SK-N-SH (cell line): Measurements from ENCODE around the gene BEND5. TPM values are rescaled to one million over a fixed set of nuclear protein-coding genes. Genes with fewer than 3 reads are reported as not detected.

Experiments used
- CTCF ChIA-PET: fragments of 300-600, 350-600 bp; formaldehyde crosslinking; extraction: SDS; loops from one replicate; lab custom pipeline; 2021; lab: Yijun Ruan, JAX
- POLR2A ChIA-PET: fragments of 350-600 bp; sonication (Branson Sonifier 250); formaldehyde crosslinking; extraction: SDS; loops from one replicate; lab custom pipeline; 2020; ENCODE audit warnings: antibody characterized with exemption, inconsistent platforms; lab: Yijun Ruan, JAX
- DNase-seq: peaks from one replicate; pipeline ENCODE4 v3.0.0; 2012
- H2AFZ ChIP-seq: fragments of 200-600 bp; sonication (generic); 2 replicates; pipeline ENCODE4 v1.8.1; 2016; ENCODE audit warnings: antibody characterized with exemption, mild to moderate bottlenecking, low read depth
- H3F3A ChIP-seq: fragments of 200-600 bp; sonication (generic); replicated peaks from 2 replicates; pipeline ENCODE3; 2016; ENCODE audit warnings: antibody characterized with exemption, mild to moderate bottlenecking; ENCODE audit not compliant: insufficient read depth
- H3K27ac ChIP-seq, 2 experiments: fragments of 200-500 bp in 1 of 2; fragments of 200-600 bp in 1 of 2; sonication (Bioruptor generic) in 1 of 2; sonication (generic), shearing (Covaris generic) in 1 of 2; 2 replicates each; pipeline versions ENCODE4 v1.5.1 to v1.6.1; 2014 to 2016; ENCODE audit warnings: low read depth in 2 of 2, inconsistent platforms in 1 of 2, low read length in 1 of 2, mild to moderate bottlenecking in 1 of 2, mixed read lengths in 1 of 2
- H3K27me3 ChIP-seq: fragments of 200-600 bp; sonication (generic), shearing (Covaris generic); 2 replicates; pipeline ENCODE4 v1.6.1; 2016; ENCODE audit warnings: mixed run types; ENCODE audit not compliant: insufficient read depth
- H3K36me3 ChIP-seq, 2 experiments: fragments of 200-500 bp in 1 of 2; fragments of 200-600 bp in 1 of 2; sonication (Bioruptor generic) in 1 of 2; sonication (generic) in 1 of 2; replicated peaks in 1 of 2; 2 replicates each; pipeline versions ENCODE3 to v1.5.1; 2014 to 2016; ENCODE audit warnings: low read length in 1 of 2, mild to moderate bottlenecking in 1 of 2; ENCODE audit not compliant: insufficient read depth in 2 of 2, control insufficient read depth in 1 of 2
- H3K4me1 ChIP-seq, 2 experiments: fragments of 200-500 bp in 1 of 2; fragments of 200-600 bp in 1 of 2; sonication (Bioruptor generic) in 1 of 2; sonication (generic), shearing (Covaris generic) in 1 of 2; 2 replicates each; pipeline versions ENCODE4 v1.5.1 to v1.6.1; 2014 to 2016; ENCODE audit warnings: low read depth in 1 of 2, low read length in 1 of 2, mixed run types in 1 of 2; ENCODE audit not compliant: insufficient read depth in 2 of 2, control insufficient read depth in 1 of 2
- H3K4me2 ChIP-seq: fragments of 200-600 bp; sonication (generic), shearing (Covaris generic); 2 replicates; pipeline ENCODE4 v1.6.1; 2017; ENCODE audit warnings: mixed run types
- H3K4me3 ChIP-seq, 2 experiments: fragments of 200-500 bp in 1 of 2; fragments of 200-600 bp in 1 of 2; sonication (Bioruptor generic) in 1 of 2; sonication (generic), shearing (Covaris generic) in 1 of 2; 2 replicates each; pipeline versions ENCODE4 v1.5.1 to v1.8.1; 2014 to 2016; ENCODE audit warnings: low read depth in 2 of 2, inconsistent platforms in 1 of 2, low read length in 1 of 2, mild to moderate bottlenecking in 1 of 2, mixed read lengths in 1 of 2, moderate library complexity in 1 of 2
- H3K79me2 ChIP-seq: fragments of 200-600 bp; sonication (generic); 2 replicates; pipeline ENCODE4 v1.8.1; 2017; ENCODE audit warnings: mild to moderate bottlenecking; ENCODE audit not compliant: insufficient read depth
- H3K9ac ChIP-seq: fragments of 200-600 bp; sonication (generic); 2 replicates; pipeline ENCODE4 v1.6.1; 2017; ENCODE audit warnings: mixed run types
- H3K9me2 ChIP-seq: fragments of 200-600 bp; sonication (generic); 2 replicates; pipeline ENCODE4 v1.6.1; 2017; ENCODE audit warnings: mixed run types
- H3K9me3 ChIP-seq: fragments of 200-600 bp; sonication (generic); 2 replicates; pipeline ENCODE4 v1.6.1; 2017; ENCODE audit warnings: mixed run types, mild to moderate bottlenecking, moderate library complexity
- H4K20me1 ChIP-seq: fragments of 200-600 bp; sonication (generic); 2 replicates; pipeline ENCODE4 v1.6.1; 2017; ENCODE audit warnings: mild to moderate bottlenecking, mixed run types; ENCODE audit not compliant: insufficient read depth
- ELF1 ChIP-seq: IDR thresholded peaks from 2 replicates; pipeline ENCODE4 v1.4.0; 2012
- EP300 ChIP-seq, 2 experiments: IDR thresholded peaks; 2 replicates each; pipeline versions ENCODE4 v1.4.0 to v1.6.1; 2012; ENCODE audit warnings: borderline replicate concordance in 1 of 2, low read depth in 1 of 2, low read length in 1 of 2
- FOSL2 ChIP-seq: IDR thresholded peaks from 2 replicates; pipeline ENCODE4 v1.4.0; 2012; ENCODE audit warnings: low read depth, mild to moderate bottlenecking, moderate library complexity, borderline replicate concordance
- FOXJ3 ChIP-seq: sonication (generic); formaldehyde crosslinking; IDR thresholded peaks from 2 replicates; pipeline ENCODE4 v1.5.1; 2020; ENCODE audit warnings: mild to moderate bottlenecking, missing genetic modification reagents
- IRF3 ChIP-seq: fragments of 150-350 bp; IDR thresholded peaks from 2 replicates; pipeline ENCODE4 v1.6.1; 2016; ENCODE audit warnings: mild to moderate bottlenecking, low read depth, low read length
- JUND ChIP-seq: IDR thresholded peaks from 2 replicates; pipeline ENCODE4 v1.4.0; 2012
- MEF2A ChIP-seq: IDR thresholded peaks from 2 replicates; pipeline ENCODE4 v1.4.0; 2012; ENCODE audit warnings: low read depth, borderline replicate concordance
- NFIC ChIP-seq: IDR thresholded peaks from 2 replicates; pipeline ENCODE4 v1.4.0; 2012; ENCODE audit warnings: borderline replicate concordance
- RAD21 ChIP-seq: IDR thresholded peaks from 2 replicates; pipeline ENCODE4 v1.6.1; 2012; ENCODE audit warnings: mild to moderate bottlenecking, low read length
- SMC3 ChIP-seq: IDR thresholded peaks from 2 replicates; pipeline ENCODE4 v1.6.1; 2012; ENCODE audit warnings: low read depth, low read length, improper control_type of control experiment
- TAF1 ChIP-seq: IDR thresholded peaks from 2 replicates; pipeline ENCODE4 v1.6.1; 2012; ENCODE audit warnings: low read depth, mild to moderate bottlenecking, low read length, moderate library complexity, borderline replicate concordance
- YY1 ChIP-seq: IDR thresholded peaks from 2 replicates; pipeline ENCODE4 v1.4.0; 2012; ENCODE audit warnings: low read depth, mild to moderate bottlenecking
- WGBS: methylation state at CpG from one replicate; pipeline ENCODE4 v1.1.6; 2017; ENCODE audit warnings: low lambda C conversion rate; 5-methylcytosine and 5-hydroxymethylcytosine counted together
- polyA plus RNA-seq, 3 experiments: library from polyadenylated mRNA; depleted of rRNA; stranded (reverse); fragments of >200 nt; gene quantifications; 2 replicates each; pipeline ENCODE4 v1.2.3, GENCODE V29; 2012
- TF ChIP-seq, protein P1 (sequence below): IDR thresholded peaks from 2 replicates; pipeline ENCODE4 v1.4.0; 2012; ENCODE audit warnings: low read depth, borderline replicate concordance
- TF ChIP-seq, protein P2 (sequence below): fragments of 150-350 bp; IDR thresholded peaks from 2 replicates; pipeline ENCODE4 v1.6.1; 2017; ENCODE audit warnings: antibody characterized with exemption, low read length, low read depth, borderline replicate concordance
- TF ChIP-seq, protein P3 (sequence below): fragments of 200-600 bp; sonication (generic); IDR thresholded peaks from 2 replicates; pipeline ENCODE4 v1.6.1; 2017; ENCODE audit warnings: antibody characterized with exemption, mild to moderate bottlenecking, moderate library complexity
- TF ChIP-seq, protein P4 (sequence below): IDR thresholded peaks from 2 replicates; pipeline ENCODE4 v1.4.0; 2012; ENCODE audit warnings: low read depth
- TF ChIP-seq, protein P5 (sequence below): IDR thresholded peaks from 2 replicates; pipeline ENCODE4 v1.6.1; 2012; ENCODE audit warnings: mild to moderate bottlenecking, low read depth, low read length, moderate library complexity

Gene BEND5
- polyA plus RNA-seq, 1 of the 3 experiments (the other 2 are of a cell fraction): 5.6 TPM

- ChIA-PET CTCF (interaction anchor here (1.0 kb wide), 1 partner anchor 11 kb away, joined by 3 read pairs; no protein-coding TSS in a partner anchor), POLR2A (no interaction called here)
- H3K9ac ChIP-seq: no peak overlapping the region
- no peaks in the 10 kb centered on the region for H4K20me1 ChIP-seq
- no peak overlapping the region for H3K4me2 ChIP-seq
- H3F3A ChIP-seq: no peaks in the 10 kb centered on the region
- H3K4me3 ChIP-seq: no peak overlapping the region
- no peaks in the 10 kb centered on the region for H3K4me1 ChIP-seq
- H3K79me2 ChIP-seq: no peaks in the 10 kb centered on the region
- TF ChIP-seq RAD21 (no peak), FOSL2 (no peak), SMC3 (no peak), FOXJ3 (no peak), ELF1 (no peak), EP300 (IDR thresholded peaks at IDR 0.05; ENCODE audit: borderline replicate concordance in 1 of 2, low read depth in 1 of 2, low read length in 1 of 2) (no peak), NFIC (no peak), MEF2A (no peak), YY1 (no peak), IRF3 (no peak), JUND (no peak), TAF1 (no peak)
- TF ChIP-seq, protein P1, sequence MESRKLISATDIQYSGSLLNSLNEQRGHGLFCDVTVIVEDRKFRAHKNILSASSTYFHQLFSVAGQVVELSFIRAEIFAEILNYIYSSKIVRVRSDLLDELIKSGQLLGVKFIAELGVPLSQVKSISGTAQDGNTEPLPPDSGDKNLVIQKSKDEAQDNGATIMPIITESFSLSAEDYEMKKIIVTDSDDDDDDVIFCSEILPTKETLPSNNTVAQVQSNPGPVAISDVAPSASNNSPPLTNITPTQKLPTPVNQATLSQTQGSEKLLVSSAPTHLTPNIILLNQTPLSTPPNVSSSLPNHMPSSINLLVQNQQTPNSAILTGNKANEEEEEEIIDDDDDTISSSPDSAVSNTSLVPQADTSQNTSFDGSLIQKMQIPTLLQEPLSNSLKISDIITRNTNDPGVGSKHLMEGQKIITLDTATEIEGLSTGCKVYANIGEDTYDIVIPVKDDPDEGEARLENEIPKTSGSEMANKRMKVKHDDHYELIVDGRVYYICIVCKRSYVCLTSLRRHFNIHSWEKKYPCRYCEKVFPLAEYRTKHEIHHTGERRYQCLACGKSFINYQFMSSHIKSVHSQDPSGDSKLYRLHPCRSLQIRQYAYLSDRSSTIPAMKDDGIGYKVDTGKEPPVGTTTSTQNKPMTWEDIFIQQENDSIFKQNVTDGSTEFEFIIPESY: no peak
- TF ChIP-seq, protein P2, sequence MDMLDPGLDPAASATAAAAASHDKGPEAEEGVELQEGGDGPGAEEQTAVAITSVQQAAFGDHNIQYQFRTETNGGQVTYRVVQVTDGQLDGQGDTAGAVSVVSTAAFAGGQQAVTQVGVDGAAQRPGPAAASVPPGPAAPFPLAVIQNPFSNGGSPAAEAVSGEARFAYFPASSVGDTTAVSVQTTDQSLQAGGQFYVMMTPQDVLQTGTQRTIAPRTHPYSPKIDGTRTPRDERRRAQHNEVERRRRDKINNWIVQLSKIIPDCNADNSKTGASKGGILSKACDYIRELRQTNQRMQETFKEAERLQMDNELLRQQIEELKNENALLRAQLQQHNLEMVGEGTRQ: no peak
- TF ChIP-seq, protein P3, sequence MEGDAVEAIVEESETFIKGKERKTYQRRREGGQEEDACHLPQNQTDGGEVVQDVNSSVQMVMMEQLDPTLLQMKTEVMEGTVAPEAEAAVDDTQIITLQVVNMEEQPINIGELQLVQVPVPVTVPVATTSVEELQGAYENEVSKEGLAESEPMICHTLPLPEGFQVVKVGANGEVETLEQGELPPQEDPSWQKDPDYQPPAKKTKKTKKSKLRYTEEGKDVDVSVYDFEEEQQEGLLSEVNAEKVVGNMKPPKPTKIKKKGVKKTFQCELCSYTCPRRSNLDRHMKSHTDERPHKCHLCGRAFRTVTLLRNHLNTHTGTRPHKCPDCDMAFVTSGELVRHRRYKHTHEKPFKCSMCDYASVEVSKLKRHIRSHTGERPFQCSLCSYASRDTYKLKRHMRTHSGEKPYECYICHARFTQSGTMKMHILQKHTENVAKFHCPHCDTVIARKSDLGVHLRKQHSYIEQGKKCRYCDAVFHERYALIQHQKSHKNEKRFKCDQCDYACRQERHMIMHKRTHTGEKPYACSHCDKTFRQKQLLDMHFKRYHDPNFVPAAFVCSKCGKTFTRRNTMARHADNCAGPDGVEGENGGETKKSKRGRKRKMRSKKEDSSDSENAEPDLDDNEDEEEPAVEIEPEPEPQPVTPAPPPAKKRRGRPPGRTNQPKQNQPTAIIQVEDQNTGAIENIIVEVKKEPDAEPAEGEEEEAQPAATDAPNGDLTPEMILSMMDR: no peak
- TF ChIP-seq, protein P4, sequence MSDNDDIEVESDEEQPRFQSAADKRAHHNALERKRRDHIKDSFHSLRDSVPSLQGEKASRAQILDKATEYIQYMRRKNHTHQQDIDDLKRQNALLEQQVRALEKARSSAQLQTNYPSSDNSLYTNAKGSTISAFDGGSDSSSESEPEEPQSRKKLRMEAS: no peak
- TF ChIP-seq, protein P5, sequence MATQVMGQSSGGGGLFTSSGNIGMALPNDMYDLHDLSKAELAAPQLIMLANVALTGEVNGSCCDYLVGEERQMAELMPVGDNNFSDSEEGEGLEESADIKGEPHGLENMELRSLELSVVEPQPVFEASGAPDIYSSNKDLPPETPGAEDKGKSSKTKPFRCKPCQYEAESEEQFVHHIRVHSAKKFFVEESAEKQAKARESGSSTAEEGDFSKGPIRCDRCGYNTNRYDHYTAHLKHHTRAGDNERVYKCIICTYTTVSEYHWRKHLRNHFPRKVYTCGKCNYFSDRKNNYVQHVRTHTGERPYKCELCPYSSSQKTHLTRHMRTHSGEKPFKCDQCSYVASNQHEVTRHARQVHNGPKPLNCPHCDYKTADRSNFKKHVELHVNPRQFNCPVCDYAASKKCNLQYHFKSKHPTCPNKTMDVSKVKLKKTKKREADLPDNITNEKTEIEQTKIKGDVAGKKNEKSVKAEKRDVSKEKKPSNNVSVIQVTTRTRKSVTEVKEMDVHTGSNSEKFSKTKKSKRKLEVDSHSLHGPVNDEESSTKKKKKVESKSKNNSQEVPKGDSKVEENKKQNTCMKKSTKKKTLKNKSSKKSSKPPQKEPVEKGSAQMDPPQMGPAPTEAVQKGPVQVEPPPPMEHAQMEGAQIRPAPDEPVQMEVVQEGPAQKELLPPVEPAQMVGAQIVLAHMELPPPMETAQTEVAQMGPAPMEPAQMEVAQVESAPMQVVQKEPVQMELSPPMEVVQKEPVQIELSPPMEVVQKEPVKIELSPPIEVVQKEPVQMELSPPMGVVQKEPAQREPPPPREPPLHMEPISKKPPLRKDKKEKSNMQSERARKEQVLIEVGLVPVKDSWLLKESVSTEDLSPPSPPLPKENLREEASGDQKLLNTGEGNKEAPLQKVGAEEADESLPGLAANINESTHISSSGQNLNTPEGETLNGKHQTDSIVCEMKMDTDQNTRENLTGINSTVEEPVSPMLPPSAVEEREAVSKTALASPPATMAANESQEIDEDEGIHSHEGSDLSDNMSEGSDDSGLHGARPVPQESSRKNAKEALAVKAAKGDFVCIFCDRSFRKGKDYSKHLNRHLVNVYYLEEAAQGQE: no peak
- no peak overlapping the region for H2AFZ ChIP-seq
- no peaks in the 10 kb centered on the region for H3K9me2 ChIP-seq
- H3K27ac ChIP-seq: no peak overlapping the region
- no peak for DNase-seq
- 74% methylated on average over 1 of the region's 1 CpG for WGBS
- H3K27me3 ChIP-seq: no peaks in the 10 kb centered on the region
- no peaks in the 10 kb centered on the region for H3K36me3 ChIP-seq
- H3K9me3 ChIP-seq: no peaks in the 10 kb centered on the region
Observed at GRCh38 chr1:48792961-48793360, 16.3 kb upstream of the BEND5 start.
